Calu3 (cell line): ENCODE measurements around the gene TNIK. TPM values are rescaled to one million over a fixed set of nuclear protein-coding genes. Genes with fewer than 3 reads are reported as not detected.

Source experiments
- BruUV-seq: library from RNA; stranded (reverse); fragments of 400-500 nt; replicated peaks from 2 replicates; lab custom pipeline; 2021; lab: Mats Ljungman, UMichigan
- CTCF ChIA-PET: fragments of 300-600 bp; sonication (Branson Sonifier 250); formaldehyde crosslinking; loops from one replicate; lab custom pipeline; 2022; ENCODE audit warnings: antibody characterized with exemption; lab: Charles Lee
- DNase-seq: peaks from one replicate; pipeline ENCODE4 v3.0.0; 2022
- H3K27ac Mint-ChIP-seq: one replicate; pipeline ENCODE4 v1.8.0; 2022; ENCODE audit warnings: mixed read lengths; ENCODE audit not compliant: unreplicated experiment
- H3K27me3 Mint-ChIP-seq: one replicate; pipeline ENCODE4 v1.8.0; 2022; ENCODE audit warnings: mixed read lengths; ENCODE audit not compliant: unreplicated experiment
- H3K36me3 Mint-ChIP-seq: one replicate; pipeline ENCODE4 v1.8.0; 2022; ENCODE audit warnings: mild to moderate bottlenecking, moderate library complexity, mixed read lengths; ENCODE audit not compliant: insufficient read depth, unreplicated experiment
- H3K4me1 Mint-ChIP-seq: one replicate; pipeline ENCODE4 v1.8.0; 2022; ENCODE audit warnings: mild to moderate bottlenecking, low read depth, mixed read lengths; ENCODE audit not compliant: unreplicated experiment
- H3K4me3 Mint-ChIP-seq: one replicate; pipeline ENCODE4 v1.8.0; 2022; ENCODE audit warnings: mild to moderate bottlenecking, low read depth, moderate library complexity, mixed read lengths; ENCODE audit not compliant: unreplicated experiment
- H3K9me3 Mint-ChIP-seq: one replicate; pipeline ENCODE4 v1.8.0; 2022; ENCODE audit warnings: low read depth, mixed read lengths; ENCODE audit not compliant: unreplicated experiment
- intact Hi-C: fragments of 100-400 bp; cut with micrococcal nuclease; formaldehyde crosslinking; loops from one replicate; pipeline ENCODE4 v1.10.0; 2022; ENCODE audit not compliant: unreplicated experiment
- total RNA-seq: library from RNA; stranded (reverse); gene quantifications from 2 replicates; pipeline ENCODE4 v1.2.3, GENCODE V29; 2022
- TF ChIP-seq, protein P1 (sequence below): fragments of 200-600 bp; IDR thresholded peaks from one replicate; pipeline ENCODE4 v1.8.0; 2022; ENCODE audit warnings: antibody characterized with exemption; ENCODE audit not compliant: unreplicated experiment

The TNIK gene
- total RNA-seq, 1 experiment from 2014 or later, result 19.7 TPM

DNA sequence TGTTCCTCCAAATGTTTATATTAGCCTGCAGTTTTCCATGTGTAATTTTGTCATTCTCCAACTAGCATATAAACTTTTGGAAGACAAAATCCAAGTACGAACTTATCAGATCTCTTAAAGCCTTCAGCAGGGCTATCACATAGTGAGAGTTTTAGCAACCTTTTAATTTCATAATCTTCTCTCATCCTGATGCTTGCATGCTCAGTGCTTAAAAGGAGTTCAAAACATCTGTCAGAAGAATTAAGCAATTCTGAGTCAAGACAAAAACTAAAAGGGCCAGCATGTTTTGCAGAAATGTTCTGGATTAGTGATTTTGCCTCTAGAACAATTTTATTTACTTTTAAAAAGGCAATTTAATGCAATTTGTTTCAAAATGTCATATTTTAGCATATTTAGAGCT, 360.3 kb downstream of the TNIK start:
- no peaks in the 10 kb centered on the region for H3K4me1 Mint-ChIP-seq
- TF ChIP-seq, protein P1, sequence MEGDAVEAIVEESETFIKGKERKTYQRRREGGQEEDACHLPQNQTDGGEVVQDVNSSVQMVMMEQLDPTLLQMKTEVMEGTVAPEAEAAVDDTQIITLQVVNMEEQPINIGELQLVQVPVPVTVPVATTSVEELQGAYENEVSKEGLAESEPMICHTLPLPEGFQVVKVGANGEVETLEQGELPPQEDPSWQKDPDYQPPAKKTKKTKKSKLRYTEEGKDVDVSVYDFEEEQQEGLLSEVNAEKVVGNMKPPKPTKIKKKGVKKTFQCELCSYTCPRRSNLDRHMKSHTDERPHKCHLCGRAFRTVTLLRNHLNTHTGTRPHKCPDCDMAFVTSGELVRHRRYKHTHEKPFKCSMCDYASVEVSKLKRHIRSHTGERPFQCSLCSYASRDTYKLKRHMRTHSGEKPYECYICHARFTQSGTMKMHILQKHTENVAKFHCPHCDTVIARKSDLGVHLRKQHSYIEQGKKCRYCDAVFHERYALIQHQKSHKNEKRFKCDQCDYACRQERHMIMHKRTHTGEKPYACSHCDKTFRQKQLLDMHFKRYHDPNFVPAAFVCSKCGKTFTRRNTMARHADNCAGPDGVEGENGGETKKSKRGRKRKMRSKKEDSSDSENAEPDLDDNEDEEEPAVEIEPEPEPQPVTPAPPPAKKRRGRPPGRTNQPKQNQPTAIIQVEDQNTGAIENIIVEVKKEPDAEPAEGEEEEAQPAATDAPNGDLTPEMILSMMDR, result no peak
- intact Hi-C loops, result no loop called here
- no TSS peak for BruUV-seq
- no peak overlapping the region for H3K4me3 Mint-ChIP-seq
- H3K27me3 Mint-ChIP-seq, result no peaks in the 10 kb centered on the region
- CTCF ChIA-PET, result no interaction called here
- DNase-seq, result no peak
- no peak overlapping the region for H3K27ac Mint-ChIP-seq
- H3K9me3 Mint-ChIP-seq, result no peaks in the 10 kb centered on the region
- no peaks in the 10 kb centered on the region for H3K36me3 Mint-ChIP-seq

DNA sequence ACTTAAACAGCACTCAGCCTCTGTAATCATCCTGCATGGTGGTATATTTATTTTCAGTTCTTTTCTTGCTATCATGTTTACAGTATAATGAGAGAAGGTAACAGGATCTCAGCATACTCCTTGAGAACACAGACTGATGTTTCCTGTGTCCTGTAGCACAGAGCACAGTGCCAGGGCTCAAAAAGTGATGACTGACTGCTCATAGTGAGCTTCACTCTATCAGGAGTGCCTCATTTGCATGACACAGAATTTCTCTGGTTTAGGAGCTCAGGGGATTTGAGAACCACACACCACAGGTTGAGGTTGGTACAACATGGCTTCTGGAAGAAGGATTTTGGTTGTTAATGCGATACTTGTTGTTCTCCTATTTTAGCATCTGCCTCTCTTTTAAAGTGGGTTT, 365.1 kb downstream of the TNIK start:
- BruUV-seq, result no TSS peak

GRCh38 chr3:171094411-171094810, 365.8 kb downstream of the TNIK start:
- H3K27ac Mint-ChIP-seq, result no peak overlapping the region
- H3K9me3 Mint-ChIP-seq, result no peaks in the 10 kb centered on the region
- intact Hi-C loops, result no loop called here
- no peaks in the 10 kb centered on the region for H3K27me3 Mint-ChIP-seq
- H3K4me3 Mint-ChIP-seq, result no peak overlapping the region
- CTCF ChIA-PET, result no interaction called here
- TF ChIP-seq, protein P1, result no peak
- DNase-seq, result no peak
- H3K4me1 Mint-ChIP-seq, result peaks cover 13% of the 10 kb centered on the region
- no TSS peak for BruUV-seq
- no peaks in the 10 kb centered on the region for H3K36me3 Mint-ChIP-seq

More for the DNA sequence above, 365.1 kb downstream of the TNIK start:
- intact Hi-C loops, result no loop called here
- no peak for DNase-seq
- Mint-ChIP-seq H3K9me3 (no peaks in the 10 kb centered on the region), H3K4me1 (peaks cover 6% of the 10 kb centered on the region), H3K27me3 (no peaks in the 10 kb centered on the region), H3K4me3 (no peak overlapping the region), H3K36me3 (no peaks in the 10 kb centered on the region), H3K27ac (no peak overlapping the region)
- CTCF ChIA-PET, result interaction anchor here (0.5 kb wide), 1 partner anchor 170 kb away, joined by 4 read pairs; no protein-coding TSS in a partner anchor
- TF ChIP-seq, protein P1, result no peak

DNA sequence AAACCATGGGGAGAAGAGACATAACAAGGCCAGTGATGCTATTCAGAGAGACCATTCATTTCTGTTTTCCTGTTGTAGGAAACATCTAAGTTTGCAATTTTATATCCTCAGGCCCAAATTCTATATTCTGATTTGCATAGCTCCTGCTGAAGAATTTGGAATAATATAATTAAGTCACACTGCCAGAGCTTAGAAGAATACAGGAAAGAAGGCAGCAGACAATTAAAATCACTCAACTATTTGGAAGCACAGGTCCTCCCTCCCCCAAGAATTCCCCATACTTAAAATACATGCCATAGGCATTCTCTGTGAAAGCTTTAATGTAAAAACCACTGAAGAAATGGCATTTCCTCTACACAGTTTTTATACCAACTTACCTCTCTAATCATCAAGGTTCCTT, 366.7 kb downstream of the TNIK start:
- TF ChIP-seq, protein P1, result no peak
- H3K27ac Mint-ChIP-seq, result no peak overlapping the region
- no peaks in the 10 kb centered on the region for H3K9me3 Mint-ChIP-seq
- CTCF ChIA-PET, result no interaction called here
- H3K27me3 Mint-ChIP-seq, result no peaks in the 10 kb centered on the region
- DNase-seq, result no peak
- BruUV-seq, result no TSS peak
- H3K4me1 Mint-ChIP-seq, result peaks cover 13% of the 10 kb centered on the region
- no peaks in the 10 kb centered on the region for H3K36me3 Mint-ChIP-seq
- intact Hi-C loops, result no loop called here
- H3K4me3 Mint-ChIP-seq, result no peak overlapping the region
